ENCODE measurements around the gene SATL1. TPM values are rescaled to one million over a fixed set of nuclear protein-coding genes. Genes with fewer than 3 reads are reported as not detected.
"Not testable (repeated sequence)": the region's sequence is repeated elsewhere in the genome, so short reads cannot be mapped to it uniquely, and the experiment has no call there.

SATL1 gene
- total and polyA plus RNA-seq, 9 of the 15 experiments (the other 6 are each of a cell fraction or from before 2014, with no cell fraction given), result 0.03 to 0.07 (median 0.05) TPM; not detected in 3

GRCh38 chrX:85077247-85077646 is 166.3 kb downstream of the SATL1 start:
- ATAC-seq; H3K4me3 ChIP-seq; H3K9me3 ChIP-seq (replicated peaks; ENCODE audit: control insufficient read depth, insufficient read depth, low read depth, low read length); H3K4me1 ChIP-seq (replicated peaks in 1 of 2; ENCODE audit: control insufficient read depth in 2 of 2, insufficient read depth in 2 of 2, low read length in 2 of 2); in situ Hi-C loops (cut with MboI); FAIRE-seq; H3K27ac ChIP-seq (ENCODE audit: extremely low read depth, low read depth, low read length); H3K27me3 ChIP-seq (ENCODE audit: control insufficient read depth in 2 of 2, insufficient read depth in 2 of 2, low read length in 2 of 2); H4K20me1 ChIP-seq (replicated peaks; ENCODE audit: control insufficient read depth, insufficient read depth, low read length); H3K9me1 ChIP-seq (ENCODE audit: control insufficient read depth, insufficient read depth, low read length); H3K79me2 ChIP-seq (ENCODE audit: control insufficient read depth, insufficient read depth, low read length); CTCF ChIA-PET (ENCODE audit: low intra/inter-chr PET ratio); DNase-seq (ENCODE audit: extremely low read depth in 1 of 4, low spot score in 3 of 4); BruUV-seq (replicated peaks); H2AFZ ChIP-seq (ENCODE audit: low read depth, low read length); POLR2A ChIA-PET; H3K4me2 ChIP-seq (ENCODE audit: insufficient read depth, low read length); intact Hi-C loops (cut with micrococcal nuclease); H3K9ac ChIP-seq (ENCODE audit: insufficient read depth in 1 of 2, low read depth in 2 of 2, low read length in 2 of 2); H3K36me3 ChIP-seq (ENCODE audit: control insufficient read depth, insufficient read depth, low read length): not testable (repeated sequence)
- 83% methylated on average over 1 of the region's 1 CpG for WGBS (ENCODE audit: insufficient coverage, low coverage, missing lambda C conversion rate)
- peak; percentile 42 for TF ChIP-seq ZNF146 (CRISPR knock-in tag; IDR thresholded peaks at IDR 0.05; ENCODE audit: unreplicated experiment)

DNA sequence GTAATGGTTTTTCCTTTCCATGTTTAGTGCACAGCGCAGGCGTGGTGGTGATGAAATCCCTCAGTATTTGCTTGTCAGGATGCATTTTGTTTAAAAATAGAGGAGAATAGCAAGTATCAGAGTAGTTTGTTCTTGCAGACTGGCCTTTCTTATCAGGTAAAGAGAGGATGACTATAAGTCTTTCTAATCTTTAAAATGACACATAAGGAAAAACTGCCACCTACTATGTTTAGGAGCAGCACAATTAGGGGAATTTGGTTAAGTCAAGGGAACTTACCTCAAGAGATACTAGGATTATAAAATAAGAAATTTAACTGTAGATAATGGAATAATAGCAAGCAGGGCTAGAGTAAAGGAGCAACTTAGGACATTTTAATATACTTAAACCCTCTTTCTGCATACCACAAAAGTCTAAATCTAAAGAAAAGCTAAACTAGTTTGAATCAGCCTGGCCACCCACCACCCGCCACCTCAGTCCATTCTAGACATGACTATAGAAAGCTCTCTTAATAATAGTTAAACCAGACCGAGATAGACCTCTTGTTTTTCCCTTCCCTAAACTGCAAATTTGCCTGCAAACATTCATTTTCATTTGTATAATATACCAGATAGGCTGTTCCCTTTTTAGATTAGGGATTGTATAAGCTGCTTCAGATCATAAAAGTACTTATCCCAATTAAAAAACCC is 177.9 kb downstream of the SATL1 start:
- Histone ChIP-seq H3K9ac (ENCODE audit: insufficient read depth in 1 of 2, low read depth in 2 of 2, low read length in 2 of 2) (no peak overlapping the region), H3K36me3 (ENCODE audit: control insufficient read depth, insufficient read depth, low read length) (no peaks in the 10 kb centered on the region), H3K4me1 (replicated peaks in 1 of 2; ENCODE audit: control insufficient read depth in 2 of 2, insufficient read depth in 2 of 2, low read length in 2 of 2) (no peaks in the 10 kb centered on the region), H3K27ac (ENCODE audit: extremely low read depth, low read depth, low read length) (no peak overlapping the region), H2AFZ (ENCODE audit: low read depth, low read length) (no peak overlapping the region), H3K27me3 (ENCODE audit: control insufficient read depth in 2 of 2, insufficient read depth in 2 of 2, low read length in 2 of 2) (no peaks in the 10 kb centered on the region), H3K4me3 (no peak overlapping the region), H3K79me2 (ENCODE audit: control insufficient read depth, insufficient read depth, low read length) (no peaks in the 10 kb centered on the region), H3K4me2 (ENCODE audit: insufficient read depth, low read length) (no peak overlapping the region), H3K9me3 (replicated peaks; ENCODE audit: control insufficient read depth, insufficient read depth, low read depth, low read length) (no peaks in the 10 kb centered on the region), H3K9me1 (ENCODE audit: control insufficient read depth, insufficient read depth, low read length) (no peaks in the 10 kb centered on the region), H4K20me1 (replicated peaks; ENCODE audit: control insufficient read depth, insufficient read depth, low read length) (no peaks in the 10 kb centered on the region)
- ChIA-PET CTCF (ENCODE audit: low intra/inter-chr PET ratio) (no interaction called here), POLR2A (interaction anchor here (0.6 kb wide), 1 partner anchor 15 kb away, joined by 3 read pairs; no protein-coding TSS in a partner anchor)
- in situ Hi-C loops (cut with MboI) (no loop called here), intact Hi-C loops (cut with micrococcal nuclease) (no loop called here)
- WGBS (ENCODE audit: insufficient coverage, low coverage, missing lambda C conversion rate), result 25% methylated on average over 4 of the region's 4 CpGs
- no peak for TF ChIP-seq JUN (IDR thresholded peaks at IDR 0.05; ENCODE audit: borderline replicate concordance, low read depth, low read length)
- TF ChIP-seq JUN (CRISPR knock-in tag; IDR thresholded peaks at IDR 0.05; ENCODE audit: borderline replicate concordance), result no peak
- no peak for TF ChIP-seq TFE3 (CRISPR knock-in tag; IDR thresholded peaks at IDR 0.05)
- TF ChIP-seq POLR2G (IDR thresholded peaks at IDR 0.05; ENCODE audit: low read depth, low read length), result no peak
- TF ChIP-seq MEIS2 (IDR thresholded peaks at IDR 0.05; ENCODE audit: partially characterized antibody), result peak; percentile 36
- BruUV-seq (replicated peaks), result no TSS peak
- no peak for DNase-seq (ENCODE audit: extremely low read depth in 1 of 4, low spot score in 3 of 4)
- no peak for FAIRE-seq
- ATAC-seq, result no peak

Measured in K562 (cell line).